ENCODE results near the gene BOC.

BOC gene

GRCh38 chr3:113186566-113186965, 24.8 kb upstream of the BOC start:
- POLR2A ChIA-PET: no interaction called here
- no peak for TF ChIP-seq CTCF (IDR thresholded peaks at IDR 0.05; ENCODE audit: control extremely low read depth, extremely low read depth, low read depth, missing control alignments)
- CTCF ChIA-PET: no interaction called here
- no peak for DNase-seq (ENCODE audit: extremely low spot score)

- TF ChIP-seq CTCF (IDR thresholded peaks at IDR 0.05; ENCODE audit: control extremely low read depth, extremely low read depth, low read depth, missing control alignments): no peak
- POLR2A ChIA-PET: no interaction called here
- no peak for DNase-seq (ENCODE audit: extremely low spot score)
- CTCF ChIA-PET: no interaction called here
Observed at GRCh38 chr3:113193288-113193687, 18.1 kb upstream of the BOC start.

- DNase-seq (ENCODE audit: extremely low spot score): no peak
- no peak for TF ChIP-seq CTCF (IDR thresholded peaks at IDR 0.05; ENCODE audit: control extremely low read depth, extremely low read depth, low read depth, missing control alignments)
- ChIA-PET CTCF (interaction anchor here (1.0 kb wide), 1 partner anchor 16 kb away, joined by 3 read pairs; no protein-coding TSS in a partner anchor), POLR2A (no interaction called here)
Observed at GRCh38 chr3:113193719-113194118, 17.6 kb upstream of the BOC start.

- POLR2A ChIA-PET: no interaction called here
- no peak for TF ChIP-seq CTCF (IDR thresholded peaks at IDR 0.05; ENCODE audit: control extremely low read depth, extremely low read depth, low read depth, missing control alignments)
- CTCF ChIA-PET: interaction anchor here (0.8 to 1.2 kb wide), 5 partner anchors 9 to 60 kb away, joined by 3 to 4 read pairs (median 3); no protein-coding TSS in a partner anchor
- no peak for DNase-seq (ENCODE audit: extremely low spot score)
Observed at GRCh38 chr3:113194823-113195401, 16.4 kb upstream of the BOC start.

GRCh38 chr3:113200351-113200750, 11.0 kb upstream of the BOC start:
- DNase-seq (ENCODE audit: extremely low spot score): no peak
- ChIA-PET POLR2A (no interaction called here), CTCF (interaction anchor here (2.1 to 2.3 kb wide), 3 partner anchors 10 to 33 kb away, joined by 5 read pairs; no protein-coding TSS in a partner anchor)
- no peak for TF ChIP-seq CTCF (IDR thresholded peaks at IDR 0.05; ENCODE audit: control extremely low read depth, extremely low read depth, low read depth, missing control alignments)

- TF ChIP-seq CTCF (IDR thresholded peaks at IDR 0.05; ENCODE audit: control extremely low read depth, extremely low read depth, low read depth, missing control alignments): no peak
- POLR2A ChIA-PET: no interaction called here
- CTCF ChIA-PET: interaction anchor here (2.1 kb wide), 1 partner anchor 11 kb away, joined by 5 read pairs; no protein-coding TSS in a partner anchor
- no peak for DNase-seq (ENCODE audit: extremely low spot score)
Observed at GRCh38 chr3:113200946-113201345, 10.4 kb upstream of the BOC start.

Measured in GM10248 (cell line).